HG03575 (cell line): ENCODE measurements around the gene PTPRD.
"Not testable (repeated sequence)": the region's sequence is repeated elsewhere in the genome, so short reads cannot be mapped to it uniquely, and the experiment has no call there.

ENCODE experiments used
- ATAC-seq: cut with Tn5 transposase; IDR thresholded peaks from one replicate; pipeline ENCODE4 v1.9.1; 2021; ENCODE audit not compliant: unreplicated experiment, insufficient number of reproducible peaks, low FRiP score; ENCODE audit errors: extremely low read depth

The PTPRD gene

GRCh38 chr9:8961186-8961851 is 1651.5 kb downstream of the PTPRD start:
- ATAC-seq, result no peak

GRCh38 chr9:8960254-8960653 is 1652.5 kb downstream of the PTPRD start:
- ATAC-seq, result no peak

GRCh38 chr9:8958358-8958757 is 1654.4 kb downstream of the PTPRD start:
- ATAC-seq, result no peak

DNA sequence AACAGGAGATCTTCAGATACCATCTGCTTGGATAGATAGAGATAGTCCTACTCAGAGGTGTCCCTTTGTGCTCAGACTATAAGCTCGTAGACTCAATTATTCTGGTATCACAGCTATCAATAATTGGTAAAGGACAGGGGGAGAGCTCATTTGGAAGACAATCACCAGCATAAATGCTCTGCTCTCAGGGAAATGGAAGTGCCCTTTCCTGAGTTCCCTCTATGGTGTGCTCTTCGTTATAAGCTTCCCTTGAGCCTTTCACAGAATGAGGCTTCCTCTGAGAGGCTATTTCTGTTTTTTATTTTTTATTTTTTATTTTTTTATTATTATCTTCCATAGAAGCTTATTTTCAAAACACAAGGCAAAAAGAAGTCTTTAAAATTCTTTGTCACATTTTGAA is 1657.5 kb downstream of the PTPRD start:
- ATAC-seq, result no peak

- no peak for ATAC-seq
Measured at GRCh38 chr9:8946461-8946860, 1666.3 kb downstream of the PTPRD start.

DNA sequence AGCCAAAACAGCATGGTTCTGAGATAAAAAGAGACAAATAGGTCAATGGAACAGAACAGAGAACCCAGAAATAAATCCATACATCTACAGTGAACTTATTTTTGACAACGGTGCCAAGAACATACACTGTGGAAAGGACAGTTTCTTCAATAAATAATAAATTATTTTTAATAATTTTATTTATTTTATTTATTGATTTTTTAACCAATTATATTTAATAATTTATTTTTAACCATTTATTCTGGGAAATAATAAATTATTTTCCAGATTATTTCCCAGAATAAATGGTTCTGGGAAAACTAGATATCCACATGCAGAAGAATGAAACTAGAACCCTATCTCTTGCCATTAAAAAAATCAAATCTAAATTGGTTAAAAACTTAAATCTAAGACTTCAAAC is 1669.4 kb downstream of the PTPRD start:
- ATAC-seq, result no peak

DNA sequence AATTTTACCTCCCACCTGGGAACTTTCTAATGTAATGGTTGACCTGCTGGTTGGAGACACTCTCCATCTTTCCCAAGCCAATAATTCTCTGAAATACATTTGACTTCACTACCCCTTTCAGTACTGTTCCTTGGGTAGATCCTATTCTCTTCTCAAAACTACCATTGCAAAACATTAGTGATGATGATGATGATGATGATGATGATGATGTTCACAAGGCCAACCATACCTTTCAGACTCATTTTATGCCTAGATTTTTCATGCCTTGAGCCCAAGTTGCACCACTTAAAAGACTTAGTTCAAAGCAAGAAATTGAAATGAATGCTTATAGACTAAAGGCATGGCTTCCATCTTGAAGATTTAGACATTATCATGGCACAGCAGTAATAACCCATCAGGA is 1672.2 kb downstream of the PTPRD start:
- no peak for ATAC-seq

- no peak for ATAC-seq
Measured at GRCh38 chr9:8926461-8926860, 1686.3 kb downstream of the PTPRD start.

- no peak for ATAC-seq
Measured at GRCh38 chr9:8924562-8924961, 1688.2 kb downstream of the PTPRD start.

DNA sequence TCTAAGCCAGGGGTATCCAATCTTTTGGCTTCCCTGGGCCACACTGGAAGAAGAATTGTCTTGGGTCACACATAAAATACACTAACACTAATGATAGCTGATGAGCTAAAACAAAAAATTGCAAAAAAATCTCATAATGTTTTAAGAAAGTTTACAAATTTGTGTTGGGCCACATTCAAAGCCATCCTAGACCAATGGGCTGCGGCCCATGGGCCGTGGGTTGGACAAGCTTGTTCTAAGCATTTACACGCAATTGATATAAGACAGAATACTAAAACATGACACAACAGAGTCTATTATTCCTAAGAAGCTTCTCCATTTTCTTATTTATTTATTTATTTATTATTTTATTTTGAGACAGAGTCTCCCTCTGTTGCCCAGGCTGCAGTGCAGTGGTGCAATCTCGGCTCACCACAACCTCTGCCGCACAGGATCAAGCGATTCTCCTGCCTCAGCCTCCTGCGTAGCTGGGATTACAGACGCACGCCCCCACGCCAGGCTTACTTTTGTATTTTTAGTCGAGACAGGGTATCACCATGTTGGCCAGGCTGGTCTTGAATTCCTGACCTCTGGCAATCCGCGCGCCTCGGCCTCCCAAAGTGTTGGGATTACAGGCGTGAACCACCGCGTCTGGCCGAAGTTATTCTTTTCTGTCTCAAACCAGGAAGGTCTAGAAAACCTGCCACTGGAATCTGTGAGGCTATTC is 1692.2 kb downstream of the PTPRD start:
- ATAC-seq, result not testable (repeated sequence)

DNA sequence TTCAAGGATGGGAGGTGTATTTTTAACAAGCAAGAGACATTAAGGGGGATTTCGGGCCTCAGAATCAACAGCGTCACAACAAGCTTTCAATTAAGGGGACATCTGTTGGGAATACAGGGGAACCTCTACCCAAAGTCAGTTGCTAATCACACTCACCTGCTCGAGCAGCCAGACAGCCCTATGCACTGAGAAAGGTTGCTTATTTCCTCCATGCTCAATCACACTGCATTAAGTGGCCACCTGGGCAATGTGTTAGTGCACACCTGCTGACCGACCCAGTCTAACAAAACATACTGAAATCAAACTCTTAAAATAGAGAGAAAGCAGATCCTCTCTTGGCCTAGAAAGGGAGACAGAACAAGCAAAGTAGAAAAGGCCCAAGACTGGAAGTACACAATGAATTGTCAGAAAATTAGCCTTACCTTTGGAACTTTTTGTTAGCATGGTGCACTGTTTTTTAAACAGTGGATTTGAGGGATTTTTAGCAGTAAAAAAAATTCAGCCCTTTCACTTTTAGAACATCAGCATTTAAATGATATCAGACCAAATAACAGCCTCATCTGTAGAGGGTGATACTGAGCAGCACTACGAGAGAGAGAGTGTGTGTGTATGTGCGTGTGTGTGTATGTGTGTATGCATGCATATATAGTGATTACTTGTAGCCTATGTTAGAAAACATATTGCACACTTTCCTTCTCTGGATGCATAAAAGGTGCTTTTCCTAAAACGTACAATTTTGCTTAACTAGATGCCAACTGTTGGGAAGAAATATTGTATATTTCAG is 1694.7 kb downstream of the PTPRD start:
- no peak for ATAC-seq

- ATAC-seq, result no peak
Measured at GRCh38 chr9:8916771-8917170, 1696.0 kb downstream of the PTPRD start.

DNA sequence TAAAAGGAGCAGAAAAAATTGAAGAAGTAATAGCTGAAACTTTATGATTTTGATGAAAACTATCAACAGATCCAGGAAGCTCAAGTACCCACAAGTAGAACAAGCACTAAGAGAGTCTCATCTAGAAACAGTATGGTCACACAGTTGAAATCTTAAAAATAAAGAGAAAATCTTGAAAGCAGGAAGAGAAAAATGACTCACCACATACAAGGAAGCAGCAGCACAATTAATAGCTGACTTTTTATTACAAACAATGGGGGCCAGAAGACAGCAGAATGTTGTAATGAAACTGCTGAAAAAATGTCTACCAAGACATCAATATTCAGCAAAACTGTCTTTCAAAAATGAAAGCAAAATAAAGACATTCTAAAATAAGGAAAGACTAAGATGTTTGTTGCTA is 1704.9 kb downstream of the PTPRD start:
- no peak for ATAC-seq

- ATAC-seq, result no peak
Measured at GRCh38 chr9:8905731-8906130, 1707.1 kb downstream of the PTPRD start.

- no peak for ATAC-seq
Measured at GRCh38 chr9:8904771-8905515, 1707.9 kb downstream of the PTPRD start.

GRCh38 chr9:8903077-8903476 is 1709.7 kb downstream of the PTPRD start:
- no peak for ATAC-seq

- no peak for ATAC-seq
Measured at GRCh38 chr9:8901146-8901545, 1711.7 kb downstream of the PTPRD start.

GRCh38 chr9:8899511-8899910 is 1713.3 kb downstream of the PTPRD start:
- ATAC-seq, result no peak

DNA sequence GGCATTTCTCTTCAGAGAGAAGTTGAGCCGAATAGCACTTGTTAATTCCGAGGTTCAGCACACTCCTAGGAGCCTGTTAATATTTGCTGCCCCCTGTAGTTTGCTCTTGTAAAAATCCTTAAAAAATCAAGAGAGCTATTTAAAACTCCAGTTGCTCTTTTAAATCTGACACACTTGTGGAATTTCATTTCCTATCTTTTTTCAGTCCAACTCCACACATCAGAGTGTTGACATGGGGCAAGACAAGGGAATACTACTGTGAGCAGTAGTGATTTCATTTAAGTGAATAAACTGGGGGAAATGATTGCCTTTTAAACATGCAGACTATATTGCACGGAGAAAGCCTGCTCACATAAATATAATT is 1717.0 kb downstream of the PTPRD start:
- no peak for ATAC-seq
